Myocyte (in vitro differentiated cells): ENCODE measurements around the gene BABAM2. TPM values are rescaled to one million over a fixed set of nuclear protein-coding genes. Genes with fewer than 3 reads are reported as not detected.

ENCODE experiments used
- DNase-seq: peaks from one replicate; pipeline ENCODE4 v3.0.0-alpha.2; 2012; ENCODE audit warnings: low read depth
- total RNA-seq: library from RNA; depleted of rRNA; stranded (reverse); fragments of >200 nt; gene quantifications from 2 replicates; pipeline ENCODE4 v1.2.3, GENCODE V29; 2014

BABAM2 gene
- total RNA-seq, 1 donor from 2014 or later: 34.6 TPM

GRCh38 chr2:28352610-28353195 lies 462.2 kb downstream of the BABAM2 start:
- no peak for DNase-seq

GRCh38 chr2:28354920-28355520 lies 464.5 kb downstream of the BABAM2 start:
- no peak for DNase-seq

- peak; percentile 95 for DNase-seq
These were observed 465.1 kb downstream of the BABAM2 start for GRCh38 chr2:28355521-28356094.

- DNase-seq: peak; percentile 98
These were observed 465.8 kb downstream of the BABAM2 start for GRCh38 chr2:28356095-28356911.

GRCh38 chr2:28357055-28357454 lies 466.5 kb downstream of the BABAM2 start:
- DNase-seq: no peak

GRCh38 chr2:28357948-28358667 lies 467.6 kb downstream of the BABAM2 start:
- peak; percentile 65 for DNase-seq

- no peak for DNase-seq
These were observed 468.2 kb downstream of the BABAM2 start for GRCh38 chr2:28358668-28359201.

- DNase-seq: peak; percentile 64
These were observed 468.9 kb downstream of the BABAM2 start for GRCh38 chr2:28359222-28360057.

GRCh38 chr2:28360058-28360717 lies 469.7 kb downstream of the BABAM2 start:
- DNase-seq: no peak

GRCh38 chr2:28360718-28361293 lies 470.3 kb downstream of the BABAM2 start:
- peak; percentile 93 for DNase-seq

- DNase-seq: no peak
These were observed 471.6 kb downstream of the BABAM2 start for GRCh38 chr2:28361991-28362710.

- no peak for DNase-seq
These were observed 472.5 kb downstream of the BABAM2 start for GRCh38 chr2:28362991-28363521.

- DNase-seq: no peak
These were observed 473.3 kb downstream of the BABAM2 start for GRCh38 chr2:28363686-28364280.

GRCh38 chr2:28364610-28365009 lies 474.1 kb downstream of the BABAM2 start:
- DNase-seq: peak; percentile 55

GRCh38 chr2:28365158-28365557 lies 474.6 kb downstream of the BABAM2 start:
- DNase-seq: peak; percentile 93

GRCh38 chr2:28366149-28366495 lies 475.6 kb downstream of the BABAM2 start:
- no peak for DNase-seq

GRCh38 chr2:28366496-28367282 lies 476.2 kb downstream of the BABAM2 start:
- DNase-seq: no peak
